ENCODE results near the gene DENND6B. TPM values are rescaled to one million over a fixed set of nuclear protein-coding genes. Genes with fewer than 3 reads are reported as not detected.

DENND6B gene
- total RNA-seq, 1 experiment from 2014 or later = 4.0 TPM

GRCh38 chr22:50361222-50361621, 34.4 kb upstream of the DENND6B start:
- Mint-ChIP-seq H3K4me3 (ENCODE audit: unreplicated experiment) (no peak overlapping the region), H3K27me3 (ENCODE audit: insufficient read depth, unreplicated experiment) (no peaks in the 10 kb centered on the region), H3K9me3 (ENCODE audit: unreplicated experiment) (no peaks in the 10 kb centered on the region), H3K27ac (ENCODE audit: low read depth, unreplicated experiment) (no peak overlapping the region), H3K36me3 (ENCODE audit: insufficient read depth, unreplicated experiment) (peaks cover 29% of the 10 kb centered on the region), H3K4me1 (ENCODE audit: insufficient read depth, unreplicated experiment) (peaks cover 6% of the 10 kb centered on the region)
- ChIA-PET POLR2A (interaction anchor here (1.0 kb wide), 1 partner anchor 117 kb away, joined by 3 read pairs; no protein-coding TSS in a partner anchor), CTCF (interaction anchor here (0.7 to 1.7 kb wide), 3 partner anchors 10 to 123 kb away, joined by 3 to 4 read pairs (median 3); no protein-coding TSS in a partner anchor)
- DNase-seq (ENCODE audit: unreplicated experiment) = no peak
- intact Hi-C loops (cut with micrococcal nuclease) = no loop called here
- BruUV-seq (replicated peaks) = no TSS peak
- no peak for TF ChIP-seq CTCF (IDR thresholded peaks at IDR 0.05; ENCODE audit: unreplicated experiment)

- H3K9me3 Mint-ChIP-seq (ENCODE audit: unreplicated experiment) = no peaks in the 10 kb centered on the region
- CTCF ChIA-PET = interaction anchor here (0.8 to 1.3 kb wide), 2 partner anchors 118 to 158 kb away, joined by 3 to 6 read pairs; no protein-coding TSS in a partner anchor
- no peak for DNase-seq (ENCODE audit: unreplicated experiment)
Measured at GRCh38 chr22:50360578-50360977, 33.8 kb upstream of the DENND6B start.

GRCh38 chr22:50357756-50358155, 30.9 kb upstream of the DENND6B start:
- ChIA-PET POLR2A (no interaction called here), CTCF (interaction anchor here (0.6 to 1.1 kb wide), 3 partner anchors 105 to 209 kb away, joined by 3 to 4 read pairs (median 3); no protein-coding TSS in a partner anchor)
- H3K27ac Mint-ChIP-seq (ENCODE audit: low read depth, unreplicated experiment) = no peak overlapping the region
- H3K27me3 Mint-ChIP-seq (ENCODE audit: insufficient read depth, unreplicated experiment) = no peaks in the 10 kb centered on the region
- H3K9me3 Mint-ChIP-seq (ENCODE audit: unreplicated experiment) = no peaks in the 10 kb centered on the region
- no peak overlapping the region for H3K4me3 Mint-ChIP-seq (ENCODE audit: unreplicated experiment)
- intact Hi-C loops (cut with micrococcal nuclease) = no loop called here
- no peak for DNase-seq (ENCODE audit: unreplicated experiment)
- no TSS peak for BruUV-seq (replicated peaks)
- H3K36me3 Mint-ChIP-seq (ENCODE audit: insufficient read depth, unreplicated experiment) = peaks cover 41% of the 10 kb centered on the region
- peaks cover 6% of the 10 kb centered on the region for H3K4me1 Mint-ChIP-seq (ENCODE audit: insufficient read depth, unreplicated experiment)
- TF ChIP-seq CTCF (IDR thresholded peaks at IDR 0.05; ENCODE audit: unreplicated experiment) = no peak

More at GRCh38 chr22:50360578-50360977, 33.8 kb upstream of the DENND6B start:
- H3K4me3 Mint-ChIP-seq (ENCODE audit: unreplicated experiment) = no peak overlapping the region
- H3K4me1 Mint-ChIP-seq (ENCODE audit: insufficient read depth, unreplicated experiment) = peaks cover 6% of the 10 kb centered on the region
- peaks cover 35% of the 10 kb centered on the region for H3K36me3 Mint-ChIP-seq (ENCODE audit: insufficient read depth, unreplicated experiment)
- H3K27me3 Mint-ChIP-seq (ENCODE audit: insufficient read depth, unreplicated experiment) = no peaks in the 10 kb centered on the region
- intact Hi-C loops (cut with micrococcal nuclease) = no loop called here
- no peak for TF ChIP-seq CTCF (IDR thresholded peaks at IDR 0.05; ENCODE audit: unreplicated experiment)
- POLR2A ChIA-PET = interaction anchor here (1.0 kb wide), 1 partner anchor 116 kb away, joined by 3 read pairs; no protein-coding TSS in a partner anchor
- no TSS peak for BruUV-seq (replicated peaks)
- H3K27ac Mint-ChIP-seq (ENCODE audit: low read depth, unreplicated experiment) = no peak overlapping the region

GRCh38 chr22:50357222-50357621, 30.4 kb upstream of the DENND6B start:
- TF ChIP-seq CTCF (IDR thresholded peaks at IDR 0.05; ENCODE audit: unreplicated experiment) = no peak

More at GRCh38 chr22:50357222-50357621, 30.4 kb upstream of the DENND6B start:
- H3K36me3 Mint-ChIP-seq (ENCODE audit: insufficient read depth, unreplicated experiment) = peaks cover 42% of the 10 kb centered on the region
- BruUV-seq (replicated peaks) = no TSS peak
- CTCF ChIA-PET = interaction anchor here (0.6 to 1.1 kb wide), 3 partner anchors 9 to 210 kb away, joined by 3 to 5 read pairs (median 4); no protein-coding TSS in a partner anchor
- H3K9me3 Mint-ChIP-seq (ENCODE audit: unreplicated experiment) = no peaks in the 10 kb centered on the region
- intact Hi-C loops (cut with micrococcal nuclease) = no loop called here
- peaks cover 6% of the 10 kb centered on the region for H3K4me1 Mint-ChIP-seq (ENCODE audit: insufficient read depth, unreplicated experiment)
- no peaks in the 10 kb centered on the region for H3K27me3 Mint-ChIP-seq (ENCODE audit: insufficient read depth, unreplicated experiment)
- no peak overlapping the region for H3K27ac Mint-ChIP-seq (ENCODE audit: low read depth, unreplicated experiment)
- POLR2A ChIA-PET = no interaction called here
- no peak overlapping the region for H3K4me3 Mint-ChIP-seq (ENCODE audit: unreplicated experiment)
- no peak for DNase-seq (ENCODE audit: unreplicated experiment)
